Measurements from ENCODE around the gene CDC6.

CDC6 gene

GRCh38 chr17:40247926-40248495 lies 39.7 kb upstream of the CDC6 start:
- Histone ChIP-seq H3K27me3 (replicated peaks; ENCODE audit: control insufficient read depth, insufficient read depth, low read length) (no peaks in the 10 kb centered on the region), H3K36me3 (ENCODE audit: control insufficient read depth, insufficient read depth, low read length) (no peaks in the 10 kb centered on the region), H3K4me3 (replicated peaks; ENCODE audit: low read depth, low read length) (no peak overlapping the region)
- no peak for DNase-seq (ENCODE audit: extremely low read depth, insufficient read length)
- TF ChIP-seq, protein P1, sequence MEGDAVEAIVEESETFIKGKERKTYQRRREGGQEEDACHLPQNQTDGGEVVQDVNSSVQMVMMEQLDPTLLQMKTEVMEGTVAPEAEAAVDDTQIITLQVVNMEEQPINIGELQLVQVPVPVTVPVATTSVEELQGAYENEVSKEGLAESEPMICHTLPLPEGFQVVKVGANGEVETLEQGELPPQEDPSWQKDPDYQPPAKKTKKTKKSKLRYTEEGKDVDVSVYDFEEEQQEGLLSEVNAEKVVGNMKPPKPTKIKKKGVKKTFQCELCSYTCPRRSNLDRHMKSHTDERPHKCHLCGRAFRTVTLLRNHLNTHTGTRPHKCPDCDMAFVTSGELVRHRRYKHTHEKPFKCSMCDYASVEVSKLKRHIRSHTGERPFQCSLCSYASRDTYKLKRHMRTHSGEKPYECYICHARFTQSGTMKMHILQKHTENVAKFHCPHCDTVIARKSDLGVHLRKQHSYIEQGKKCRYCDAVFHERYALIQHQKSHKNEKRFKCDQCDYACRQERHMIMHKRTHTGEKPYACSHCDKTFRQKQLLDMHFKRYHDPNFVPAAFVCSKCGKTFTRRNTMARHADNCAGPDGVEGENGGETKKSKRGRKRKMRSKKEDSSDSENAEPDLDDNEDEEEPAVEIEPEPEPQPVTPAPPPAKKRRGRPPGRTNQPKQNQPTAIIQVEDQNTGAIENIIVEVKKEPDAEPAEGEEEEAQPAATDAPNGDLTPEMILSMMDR (IDR thresholded peaks at IDR 0.05; ENCODE audit: insufficient read depth, low read length, poor library complexity, severe bottlenecking) = no peak

- Histone ChIP-seq H3K4me3 (replicated peaks; ENCODE audit: low read depth, low read length) (no peak overlapping the region), H3K36me3 (ENCODE audit: control insufficient read depth, insufficient read depth, low read length) (no peaks in the 10 kb centered on the region), H3K27me3 (replicated peaks; ENCODE audit: control insufficient read depth, insufficient read depth, low read length) (no peaks in the 10 kb centered on the region)
- DNase-seq (ENCODE audit: extremely low read depth, insufficient read length) = no peak
- TF ChIP-seq, protein P1 (IDR thresholded peaks at IDR 0.05; ENCODE audit: insufficient read depth, low read length, poor library complexity, severe bottlenecking) = no peak
These were observed 39.2 kb upstream of the CDC6 start for GRCh38 chr17:40248507-40248906.

DNA sequence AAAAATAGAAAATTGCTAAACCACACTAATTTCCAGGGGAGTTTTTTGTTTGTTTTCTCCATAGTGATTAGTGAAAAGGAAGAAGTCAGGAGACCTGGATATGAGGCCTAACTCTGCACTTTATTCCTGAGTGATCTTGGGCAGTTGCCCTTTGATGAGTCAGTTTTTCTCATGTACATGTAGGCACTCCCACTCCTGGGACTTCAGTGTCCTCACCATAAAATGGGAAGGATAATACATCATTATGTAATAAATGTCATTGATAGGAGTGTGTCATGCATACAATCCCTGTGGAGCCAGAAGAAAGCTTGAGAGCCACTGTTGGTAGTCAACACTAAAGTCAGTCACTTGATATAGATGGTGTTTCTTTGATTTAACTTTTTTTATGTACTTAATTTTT lies 36.1 kb upstream of the CDC6 start:
- no peak for DNase-seq (ENCODE audit: extremely low read depth, insufficient read length)
- no peak overlapping the region for H3K4me3 ChIP-seq (replicated peaks; ENCODE audit: low read depth, low read length)
- TF ChIP-seq, protein P1 (IDR thresholded peaks at IDR 0.05; ENCODE audit: insufficient read depth, low read length, poor library complexity, severe bottlenecking) = no peak
- no peaks in the 10 kb centered on the region for H3K27me3 ChIP-seq (replicated peaks; ENCODE audit: control insufficient read depth, insufficient read depth, low read length)
- H3K36me3 ChIP-seq (ENCODE audit: control insufficient read depth, insufficient read depth, low read length) = no peaks in the 10 kb centered on the region

DNA sequence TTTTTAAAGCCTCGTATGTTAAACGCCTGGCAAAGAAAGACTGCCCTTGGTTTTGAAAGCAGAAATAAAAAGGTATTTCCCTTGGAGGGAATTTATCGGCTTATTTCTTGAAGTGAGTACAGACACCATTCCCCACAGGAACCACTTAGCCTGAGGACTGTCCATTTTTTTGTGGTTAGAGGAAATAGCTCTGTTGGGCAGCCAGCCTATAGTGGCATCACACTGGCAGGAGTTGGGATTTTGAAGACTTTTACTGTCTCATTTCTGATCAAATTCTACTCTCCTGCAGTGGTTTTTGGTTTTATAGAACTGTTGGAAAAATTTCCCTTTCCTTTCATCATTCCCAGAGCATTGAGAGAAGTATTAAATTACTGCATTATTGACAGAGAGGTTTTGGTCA lies 34.1 kb upstream of the CDC6 start:
- Histone ChIP-seq H3K4me3 (replicated peaks; ENCODE audit: low read depth, low read length) (no peak overlapping the region), H3K36me3 (ENCODE audit: control insufficient read depth, insufficient read depth, low read length) (no peaks in the 10 kb centered on the region; the same call in 1 of the 2 replicates), H3K27me3 (replicated peaks; ENCODE audit: control insufficient read depth, insufficient read depth, low read length) (no peaks in the 10 kb centered on the region)
- no peak for DNase-seq (ENCODE audit: extremely low read depth, insufficient read length)
- TF ChIP-seq, protein P1 (IDR thresholded peaks at IDR 0.05; ENCODE audit: insufficient read depth, low read length, poor library complexity, severe bottlenecking) = no peak

DNA sequence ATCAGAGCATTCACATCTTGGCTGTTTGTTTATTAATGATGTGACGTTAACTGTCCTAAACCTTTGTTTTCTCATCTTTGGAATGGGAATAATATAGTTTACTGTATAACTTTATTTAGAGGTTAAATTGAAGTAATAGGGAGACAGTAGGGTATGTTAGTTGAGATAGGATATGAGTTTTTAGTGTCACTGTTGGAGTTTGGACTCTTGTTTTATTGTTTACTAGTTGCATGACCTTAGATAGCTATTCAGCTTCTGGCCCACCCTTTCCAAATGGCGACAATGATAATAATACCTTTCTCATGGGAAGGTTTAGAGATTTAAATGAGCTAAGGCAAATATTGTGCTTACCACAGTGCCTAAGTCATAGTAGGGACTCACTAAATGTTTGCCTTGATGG lies 28.2 kb upstream of the CDC6 start:
- no peak for DNase-seq (ENCODE audit: extremely low read depth, insufficient read length)
- TF ChIP-seq, protein P1 (IDR thresholded peaks at IDR 0.05; ENCODE audit: insufficient read depth, low read length, poor library complexity, severe bottlenecking) = no peak
- H3K27me3 ChIP-seq (replicated peaks; ENCODE audit: control insufficient read depth, insufficient read depth, low read length) = no peaks in the 10 kb centered on the region
- H3K36me3 ChIP-seq (ENCODE audit: control insufficient read depth, insufficient read depth, low read length) = peaks cover 1% of the 10 kb centered on the region
- H3K4me3 ChIP-seq (replicated peaks; ENCODE audit: low read depth, low read length) = no peak overlapping the region

DNA sequence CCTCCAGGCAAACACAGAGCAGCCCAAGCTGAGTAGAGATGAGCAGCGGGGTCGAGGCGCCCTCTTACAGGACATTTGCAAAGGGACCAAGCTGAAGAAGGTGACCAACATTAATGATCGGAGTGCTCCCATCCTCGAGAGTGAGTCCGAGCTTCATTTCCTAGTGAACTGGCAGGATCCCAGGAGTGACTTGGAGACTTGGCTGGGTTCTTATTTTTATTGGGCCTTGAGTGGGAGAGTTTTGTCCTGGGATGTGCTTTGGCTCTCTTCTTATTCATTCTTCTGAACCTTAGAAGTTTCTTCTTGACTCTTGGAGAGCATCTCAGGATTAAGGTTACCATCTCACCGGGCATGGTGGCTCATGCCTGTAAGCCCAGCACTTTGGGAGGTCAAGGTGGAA lies 27.2 kb upstream of the CDC6 start:
- TF ChIP-seq, protein P1 (IDR thresholded peaks at IDR 0.05; ENCODE audit: insufficient read depth, low read length, poor library complexity, severe bottlenecking) = no peak

More for the DNA sequence above, 27.2 kb upstream of the CDC6 start:
- no peak for DNase-seq (ENCODE audit: extremely low read depth, insufficient read length)
- Histone ChIP-seq H3K36me3 (ENCODE audit: control insufficient read depth, insufficient read depth, low read length) (peaks cover 7% of the 10 kb centered on the region), H3K27me3 (replicated peaks; ENCODE audit: control insufficient read depth, insufficient read depth, low read length) (no peaks in the 10 kb centered on the region), H3K4me3 (replicated peaks; ENCODE audit: low read depth, low read length) (no peak overlapping the region)
